Stimulated activated CD8-positive, alpha-beta memory T cell treated with anti-CD3 and anti-CD28 coated beads, Interleukin-15, amount 100 ng/mL, for 1 hour (primary cell): ENCODE data around the gene RPP14.

Experiments
- DNase-seq: peaks from one replicate; pipeline ENCODE4 v3.0.0-alpha.2; 2020; ENCODE audit warnings: low read depth

The RPP14 gene

GRCh38 chr3:58356054-58356453 is 50.0 kb downstream of the RPP14 start:
- DNase-seq, result no peak

- no peak for DNase-seq
Observed at GRCh38 chr3:58357402-58357801, 51.4 kb downstream of the RPP14 start.

GRCh38 chr3:58358092-58358491 is 52.0 kb downstream of the RPP14 start:
- DNase-seq, result no peak

GRCh38 chr3:58358808-58359207 is 52.8 kb downstream of the RPP14 start:
- DNase-seq, result no peak

- no peak for DNase-seq
Observed at GRCh38 chr3:58359621-58360020, 53.6 kb downstream of the RPP14 start.

- DNase-seq, result no peak
Observed at GRCh38 chr3:58361866-58362265, 55.8 kb downstream of the RPP14 start.

GRCh38 chr3:58366699-58367098 is 60.7 kb downstream of the RPP14 start:
- no peak for DNase-seq

- DNase-seq, result no peak
Observed at GRCh38 chr3:58369038-58369437, 63.0 kb downstream of the RPP14 start.
